ENCODE data around the gene ANTKMT. TPM values are rescaled to one million over a fixed set of nuclear protein-coding genes. Genes with fewer than 3 reads are reported as not detected.

Gene ANTKMT
- total and polyA plus RNA-seq, 2 of the 8 experiments (the other 6 are each of a cell fraction or from before 2014, with no cell fraction given), result 26.5 to 26.6 TPM

- H3K14ac ChIP-seq (ENCODE audit: insufficient read length), result no peak overlapping the region
- H3K4me2 ChIP-seq (ENCODE audit: insufficient read depth in 1 of 2, low read depth in 2 of 2, low read length in 2 of 2), result no peak overlapping the region
- no peak overlapping the region for H2AK5ac ChIP-seq (ENCODE audit: low read depth, low read length)
- no peak overlapping the region for H3K4me3 ChIP-seq (ENCODE audit: extremely low read depth in 1 of 4, insufficient read depth in 2 of 4, low read depth in 3 of 4, low read length in 4 of 4)
- peaks cover 4 to 26% of the 10 kb centered on the region in 2 experiments for H4K20me1 ChIP-seq (replicated peaks in 1 of 2; ENCODE audit: control insufficient read depth in 1 of 2, insufficient read depth in 2 of 2, low read length in 2 of 2)
- H2BK12ac ChIP-seq (ENCODE audit: low read depth, low read length), result no peak overlapping the region
- no peak overlapping the region for H3K9ac ChIP-seq (replicated peaks in 1 of 4; ENCODE audit: extremely low read depth in 1 of 4, low read depth in 3 of 4, low read length in 3 of 4)
- H3K56ac ChIP-seq (replicated peaks; ENCODE audit: insufficient read length, low read depth, low read length), result no peak overlapping the region
- no peak overlapping the region for H2BK5ac ChIP-seq (ENCODE audit: low read depth, low read length)
- H3K23me2 ChIP-seq (ENCODE audit: low read depth, low read length), result peaks cover 12% of the 10 kb centered on the region
- H2BK120ac ChIP-seq (replicated peaks; ENCODE audit: low read depth, low read length), result no peak overlapping the region
- no peak overlapping the region for H4K5ac ChIP-seq (ENCODE audit: insufficient read length, low read depth, low read length)
- FAIRE-seq (no peak), DNase-seq (ENCODE audit: low read depth in 1 of 2, low spot score in 2 of 2) (no peak)
- no peak overlapping the region for H3K18ac ChIP-seq (ENCODE audit: extremely low read depth, low read length)
- peaks cover 0 to 4% of the 10 kb centered on the region in 2 experiments; a peak in 1 of 4 replicates for H3K79me2 ChIP-seq (ENCODE audit: control insufficient read depth in 1 of 2, insufficient read depth in 2 of 2, low read length in 2 of 2)
- no peak overlapping the region for H3K27ac ChIP-seq (ENCODE audit: low read depth, low read length)
- no peak overlapping the region for H2BK15ac ChIP-seq (ENCODE audit: low read length)
- no peak overlapping the region for H3K23ac ChIP-seq (ENCODE audit: insufficient read length)
- H2AFZ ChIP-seq (ENCODE audit: low read length), result no peak overlapping the region
- CTCF ChIA-PET (ENCODE audit: partially characterized antibody), result interaction anchor here (0.6 to 6.0 kb wide), 20 partner anchors 9 to 316 kb away, joined by 3 to 75 read pairs (median 3); partner anchors contain the start of genes FBXL16, RHBDL1, RHOT2 and WDR90
- no peak overlapping the region; the same call in 1 of the 2 replicates for H4K8ac ChIP-seq (ENCODE audit: extremely low read depth, insufficient read depth, low read length)
- no peak overlapping the region for H3K4ac ChIP-seq (replicated peaks; ENCODE audit: insufficient read length, low read depth, low read length)
- 96% methylated on average over 43 of the region's 51 CpGs; no CpG with 5 or more reads in 1 of the 2 experiments for WGBS, 2 experiments (ENCODE audit: extremely low coverage in 1 of 2, insufficient coverage in 1 of 2, insufficient read length in 1 of 2, insufficient replicate concordance in 2 of 2, low coverage in 1 of 2, low lambda C conversion rate in 2 of 2, missing lambda C conversion rate in 1 of 2)
- no peaks in the 10 kb centered on the region for H3K9me3 ChIP-seq (ENCODE audit: insufficient read depth in 2 of 2, low read depth in 1 of 2, low read length in 1 of 2)
- peaks cover 0 to 5% (median 2%) of the 10 kb centered on the region in 4 experiments; a peak in 1 of 7 replicates for H3K27me3 ChIP-seq (replicated peaks in 1 of 4; ENCODE audit: control insufficient read depth in 3 of 4, extremely low read depth in 1 of 4, insufficient read depth in 3 of 4, low read length in 3 of 4)
- peaks cover 4% of the 10 kb centered on the region for H3K79me1 ChIP-seq (ENCODE audit: low read depth, low read length)
- peaks cover 0 to 15% (median 10%) of the 10 kb centered on the region in 4 experiments; a peak in 5 of 7 replicates for H3K4me1 ChIP-seq (replicated peaks in 1 of 4; ENCODE audit: control insufficient read depth in 3 of 4, insufficient read depth in 4 of 4, low read length in 3 of 4)
- H3K36me3 ChIP-seq (ENCODE audit: control insufficient read depth in 2 of 4, insufficient read depth in 4 of 4, low read length in 3 of 4), result peaks cover 4 to 27% (median 13%) of the 10 kb centered on the region in 4 experiments; a peak in 7 of 8 replicates
- no peak overlapping the region for H2BK20ac ChIP-seq (ENCODE audit: low read length)
- POLR2A ChIA-PET (ENCODE audit: partially characterized antibody), result interaction anchor here (0.8 to 2.5 kb wide), 12 partner anchors 9 to 98 kb away, joined by 3 to 6 read pairs (median 4); partner anchors contain the start of genes RHBDL1 and RHOT2
- H4K91ac ChIP-seq (replicated peaks; ENCODE audit: insufficient read length, low read length), result no peak overlapping the region
- TF ChIP-seq CTCF (IDR thresholded peaks at IDR 0.05; ENCODE audit: control extremely low read depth in 1 of 3, insufficient read depth in 1 of 3, low read depth in 1 of 3, low read length in 3 of 3) (no peak), CTBP2 (IDR thresholded peaks at IDR 0.05; ENCODE audit: borderline replicate concordance, insufficient read depth, insufficient read length, low read length) (no peak), CHD2 (IDR thresholded peaks at IDR 0.05; ENCODE audit: low read length) (no peak), ATF2 (IDR thresholded peaks at IDR 0.05; ENCODE audit: low read length) (no peak), TAF1 (IDR thresholded peaks at IDR 0.05; ENCODE audit: low read depth, low read length) (no peak), POLR2AphosphoS5 (IDR thresholded peaks at IDR 0.05; ENCODE audit: low read depth, low read length) (no peak)
Observed at GRCh38 chr16:686459-687260, 34.3 kb upstream of the ANTKMT start.
